GM18526 (cell line): ENCODE data around the gene ACBD6.

Experiments
- POLR2A ChIP-seq: IDR thresholded peaks from 3 replicates; pipeline ENCODE4 v1.6.1; 2011; ENCODE audit not compliant: insufficient read length; ENCODE audit errors: extremely low read depth

ACBD6 gene

DNA sequence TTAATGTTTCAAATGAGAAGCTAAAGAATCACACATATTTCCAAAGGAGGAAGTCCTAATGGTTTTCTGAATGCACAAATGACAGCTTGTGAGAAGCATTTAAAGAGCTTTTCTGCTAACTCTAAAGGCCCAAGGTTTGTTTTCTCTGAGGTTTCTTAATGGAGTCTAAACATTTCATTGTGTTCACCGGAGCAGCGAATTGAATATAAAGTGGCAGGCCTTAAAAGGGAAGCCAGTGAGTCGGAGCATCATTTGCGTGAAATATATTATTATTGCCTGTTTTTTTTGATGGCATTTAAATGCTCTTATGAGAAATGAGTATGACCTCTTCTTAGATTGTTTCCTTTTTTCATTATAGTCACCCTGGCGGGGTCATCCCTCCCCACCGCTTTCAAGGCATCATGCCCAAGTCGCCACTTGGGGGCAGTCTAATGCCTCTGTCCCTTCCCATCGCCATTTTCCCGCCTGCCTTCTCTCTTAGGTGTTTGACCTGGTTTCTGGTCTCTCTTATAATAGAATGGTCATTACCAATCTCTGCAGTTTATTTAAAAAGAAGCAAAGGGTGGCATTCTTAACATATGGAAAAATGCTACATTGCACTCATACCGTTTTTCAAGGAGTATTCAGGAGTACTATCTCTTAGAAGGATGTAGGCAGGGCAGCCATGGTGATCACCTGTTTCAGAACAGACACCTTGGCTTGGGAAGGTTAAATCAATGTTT lies 31.1 kb upstream of the ACBD6 start:
- no peak for TF ChIP-seq POLR2A

GRCh38 chr1:180532854-180533253 lies 30.5 kb upstream of the ACBD6 start:
- no peak for TF ChIP-seq POLR2A

DNA sequence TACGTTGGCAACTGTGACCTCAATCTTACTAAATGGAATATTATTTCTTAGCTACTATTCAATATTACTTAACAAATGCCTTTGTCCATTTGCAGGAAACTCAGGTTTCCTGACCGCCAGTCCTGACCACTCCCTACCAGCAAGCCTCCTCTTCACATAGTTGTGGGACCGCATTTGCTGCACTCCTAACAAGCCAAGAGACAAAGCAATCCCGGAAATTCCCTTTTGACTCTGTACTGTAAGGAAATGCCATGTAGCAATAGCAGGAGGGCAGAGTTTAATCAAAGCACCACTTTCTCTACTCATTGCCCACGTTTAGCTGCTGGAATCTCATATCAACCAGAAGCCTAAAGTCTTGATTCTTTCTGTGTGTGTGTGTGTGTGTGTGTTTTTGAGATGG lies 28.1 kb upstream of the ACBD6 start:
- TF ChIP-seq POLR2A, result no peak

DNA sequence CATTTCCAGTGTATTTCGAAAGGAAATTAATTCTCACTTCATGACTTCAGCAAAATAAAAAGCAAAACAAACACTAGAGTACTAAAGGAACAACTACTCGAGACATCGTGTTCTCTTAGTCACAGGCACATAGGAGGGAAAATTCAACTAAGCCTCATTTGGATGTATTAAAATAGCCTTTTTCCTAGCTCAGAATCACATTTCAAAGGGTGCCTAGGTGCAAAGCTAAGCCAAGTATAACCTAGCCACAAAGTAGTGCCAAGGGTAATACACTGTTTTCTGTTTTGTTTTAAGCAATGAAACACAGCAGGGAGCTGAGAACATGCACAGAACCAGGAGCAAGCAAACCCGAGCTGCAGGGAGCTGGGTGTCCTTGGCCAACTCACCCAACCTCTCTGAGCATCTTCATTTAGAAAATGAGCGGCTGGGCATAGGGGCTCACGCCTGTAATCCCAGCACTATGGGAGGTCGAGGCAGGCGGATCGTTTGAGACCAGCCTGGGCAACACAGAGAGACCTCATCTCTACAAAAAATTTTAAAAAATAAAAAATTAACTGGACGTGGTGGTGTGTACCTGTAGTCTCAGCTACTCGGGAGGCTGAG lies 26.6 kb upstream of the ACBD6 start:
- TF ChIP-seq POLR2A, result no peak

GRCh38 chr1:180527101-180527669 lies 24.8 kb upstream of the ACBD6 start:
- no peak for TF ChIP-seq POLR2A

GRCh38 chr1:180525715-180526039 lies 23.3 kb upstream of the ACBD6 start:
- no peak for TF ChIP-seq POLR2A

DNA sequence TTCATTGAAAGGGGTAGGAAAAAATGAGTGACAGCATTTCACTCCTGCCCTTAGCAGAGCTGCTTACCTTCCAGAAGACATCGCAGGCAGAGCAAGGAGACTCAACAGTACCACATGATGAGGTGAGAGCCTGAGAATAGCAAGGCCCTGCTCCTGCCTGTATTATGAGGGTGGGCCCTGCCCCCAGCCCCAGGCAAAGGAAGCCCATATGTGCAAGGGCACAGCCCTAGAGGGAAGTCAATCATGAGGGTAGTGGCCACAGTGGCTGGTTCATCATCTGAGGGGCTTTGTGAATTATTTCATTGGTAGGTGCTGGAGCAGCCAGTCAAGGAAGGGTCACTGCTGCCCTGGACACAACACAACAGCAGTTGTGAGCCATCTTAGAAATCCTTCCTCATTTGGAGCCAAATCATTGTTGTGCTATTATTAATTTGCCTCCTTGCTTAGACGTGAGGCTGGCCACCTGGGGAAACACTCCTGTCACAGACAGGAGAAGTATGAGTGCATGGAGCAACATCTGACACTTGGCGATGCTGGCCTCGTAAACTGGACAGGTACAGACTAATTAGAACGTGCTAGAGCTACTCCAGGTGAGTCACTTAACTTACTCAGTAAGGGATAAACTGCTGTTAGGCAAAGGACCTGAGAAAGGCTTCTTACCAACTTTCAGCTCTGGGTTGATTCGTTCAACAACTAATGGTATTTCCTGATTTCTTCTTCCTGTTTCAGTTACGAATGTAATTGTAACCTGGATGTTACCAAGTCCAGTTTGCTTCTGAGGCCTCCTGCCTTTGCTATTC lies 22.7 kb upstream of the ACBD6 start:
- no peak for TF ChIP-seq POLR2A

- TF ChIP-seq POLR2A, result no peak
Observed at GRCh38 chr1:180524160-180524914, 22.0 kb upstream of the ACBD6 start.

- no peak for TF ChIP-seq POLR2A
Observed at GRCh38 chr1:180522213-180522515, 19.8 kb upstream of the ACBD6 start.

GRCh38 chr1:180521474-180522212 lies 19.3 kb upstream of the ACBD6 start:
- TF ChIP-seq POLR2A, result no peak

GRCh38 chr1:180519846-180520245 lies 17.5 kb upstream of the ACBD6 start:
- no peak for TF ChIP-seq POLR2A

- TF ChIP-seq POLR2A, result no peak
Observed at GRCh38 chr1:180515857-180516388, 13.5 kb upstream of the ACBD6 start.

DNA sequence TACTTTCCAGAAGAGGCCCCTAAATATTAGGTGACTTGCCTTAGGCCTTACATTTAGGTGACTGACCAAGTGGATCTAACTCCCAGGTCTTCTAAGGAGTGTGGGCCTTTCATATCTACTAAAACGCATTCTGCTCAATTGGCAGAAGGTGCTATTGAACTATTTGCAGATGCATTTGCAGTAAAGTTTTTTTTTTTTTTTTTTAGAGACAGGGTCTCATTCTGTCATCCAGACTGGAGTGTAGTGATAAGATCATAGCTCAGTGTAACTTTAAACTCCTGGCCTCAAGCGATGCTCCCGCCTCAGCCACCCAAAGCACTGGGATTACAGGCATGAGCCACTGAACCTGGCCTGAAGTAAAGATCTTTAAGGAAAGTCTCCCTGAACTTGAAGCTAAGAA lies 13.0 kb upstream of the ACBD6 start:
- no peak for TF ChIP-seq POLR2A

- TF ChIP-seq POLR2A, result no peak
Observed at GRCh38 chr1:180513531-180513930, 11.2 kb upstream of the ACBD6 start.

DNA sequence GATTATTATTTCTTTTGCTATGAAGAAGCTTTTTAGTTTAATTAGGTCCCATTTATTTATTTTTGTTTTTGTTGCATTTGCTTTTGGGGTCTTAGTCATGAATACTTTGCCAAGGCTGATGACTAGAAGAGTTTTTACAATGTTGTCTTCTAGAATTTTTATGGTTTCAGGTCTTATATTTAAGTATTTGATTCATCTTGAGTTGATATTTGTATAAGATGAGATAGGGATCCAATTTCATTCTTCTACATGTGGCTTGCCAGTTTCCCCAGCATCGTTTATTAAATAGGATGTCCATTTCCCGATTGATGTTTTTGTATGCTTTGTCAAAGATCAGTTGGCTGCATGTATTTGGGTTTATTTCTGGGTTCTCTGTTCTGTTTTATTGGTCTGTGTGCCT lies 8.5 kb upstream of the ACBD6 start:
- TF ChIP-seq POLR2A, result no peak

- no peak for TF ChIP-seq POLR2A
Observed at GRCh38 chr1:180508725-180509097, 6.3 kb upstream of the ACBD6 start.
